Brain microvascular endothelial cell (primary cell): ENCODE data around the gene CAMK2A.
"Not testable (repeated sequence)": the region's sequence is repeated elsewhere in the genome, so short reads cannot be mapped to it uniquely, and the experiment has no call there.

Experiments used
- DNase-seq: peaks from one replicate; pipeline ENCODE4 v3.0.0-alpha.2; 2020
- H3K27ac ChIP-seq: fragments of 250-450 bp; sonication (Bioruptor Pico); 2 replicates; pipeline ENCODE4 v1.5.1; 2020; ENCODE audit warnings: mild to moderate bottlenecking, moderate library complexity
- H3K27me3 ChIP-seq: fragments of 250-450 bp; sonication (Bioruptor Pico); replicated peaks from 2 replicates; pipeline ENCODE4 v1.5.1; 2020; ENCODE audit warnings: mild to moderate bottlenecking
- H3K36me3 ChIP-seq: fragments of 250-450 bp; sonication (Bioruptor Pico); replicated peaks from 2 replicates; pipeline ENCODE4 v1.5.1; 2020; ENCODE audit warnings: mild to moderate bottlenecking
- H3K4me3 ChIP-seq: 2 replicates; pipeline ENCODE4 v1.5.1; 2011; ENCODE audit warnings: low read depth, mild to moderate bottlenecking, control low read depth, low read length, moderate library complexity
- CTCF ChIP-seq: IDR thresholded peaks from 2 replicates; pipeline ENCODE4 v1.5.1; 2011; ENCODE audit warnings: low read depth, mild to moderate bottlenecking, moderate library complexity, low read length, control low read depth, inconsistent platforms; ENCODE audit errors: missing control alignments
- in situ Hi-C: cut with HindIII; loops from 2 replicates; pipeline ENCODE4 v1.10.0; 2017; ENCODE audit warnings: low sequenced_read_pairs, low pct_ligation_motif_present

CAMK2A gene

GRCh38 chr5:150251504-150251903, 38.1 kb downstream of the CAMK2A start:
- in situ Hi-C loops = no loop called here

GRCh38 chr5:150249744-150250143, 39.8 kb downstream of the CAMK2A start:
- no peak for TF ChIP-seq CTCF
- Histone ChIP-seq H3K27ac (no peak overlapping the region), H3K4me3 (no peak overlapping the region), H3K36me3 (no peaks in the 10 kb centered on the region), H3K27me3 (no peaks in the 10 kb centered on the region)
- no peak for DNase-seq
- in situ Hi-C loops = no loop called here

More at GRCh38 chr5:150251504-150251903, 38.1 kb downstream of the CAMK2A start:
- no peak for TF ChIP-seq CTCF
- H3K36me3 ChIP-seq = no peaks in the 10 kb centered on the region
- no peak for DNase-seq
- no peaks in the 10 kb centered on the region for H3K27me3 ChIP-seq
- no peak overlapping the region for H3K27ac ChIP-seq
- H3K4me3 ChIP-seq = no peak overlapping the region

- in situ Hi-C loops = no loop called here
- no peaks in the 10 kb centered on the region for H3K36me3 ChIP-seq
- no peak overlapping the region for H3K27ac ChIP-seq
- no peaks in the 10 kb centered on the region for H3K27me3 ChIP-seq
- no peak for TF ChIP-seq CTCF
- no peak for DNase-seq
- H3K4me3 ChIP-seq = no peak overlapping the region
Observed at GRCh38 chr5:150248946-150249345, 40.6 kb downstream of the CAMK2A start.

- H3K36me3 ChIP-seq, H3K27me3 ChIP-seq, H3K4me3 ChIP-seq, in situ Hi-C loops, DNase-seq, H3K27ac ChIP-seq: not testable (repeated sequence)
Observed at GRCh38 chr5:150248493-150248892, 41.1 kb downstream of the CAMK2A start.

- H3K4me3 ChIP-seq = no peak overlapping the region
- no peak overlapping the region for H3K27ac ChIP-seq
- TF ChIP-seq CTCF = no peak
- H3K36me3 ChIP-seq = no peaks in the 10 kb centered on the region
- DNase-seq = no peak
- H3K27me3 ChIP-seq = no peaks in the 10 kb centered on the region
- in situ Hi-C loops = no loop called here
Observed at GRCh38 chr5:150247726-150248125, 41.8 kb downstream of the CAMK2A start.

- in situ Hi-C loops = no loop called here
- Histone ChIP-seq H3K27me3 (no peaks in the 10 kb centered on the region), H3K27ac (no peak overlapping the region), H3K4me3 (no peak overlapping the region), H3K36me3 (no peaks in the 10 kb centered on the region)
- no peak for DNase-seq
- TF ChIP-seq CTCF = no peak
Observed at GRCh38 chr5:150246835-150247234, 42.7 kb downstream of the CAMK2A start.
